Muscle layer of colon (tissue), 2 donors: ENCODE results near the gene DMBT1.
"Not testable (repeated sequence)": the region's sequence is repeated elsewhere in the genome, so short reads cannot be mapped to it uniquely, and the experiment has no call there.

Experiments used
- H3K27ac ChIP-seq: one replicate; pipeline ENCODE4 v1.7.0; 2013; ENCODE audit warnings: low read depth, mild to moderate bottlenecking, low read length, moderate library complexity
- H3K27me3 ChIP-seq, 2 donors: one replicate each; pipeline ENCODE4 v1.7.0; 2013; ENCODE audit warnings: low read length in 2 of 2, mild to moderate bottlenecking in 2 of 2; ENCODE audit not compliant: insufficient read depth in 2 of 2, control insufficient read depth in 1 of 2
- H3K36me3 ChIP-seq: one replicate; pipeline ENCODE4 v1.7.0; 2013; ENCODE audit warnings: mild to moderate bottlenecking, low read length; ENCODE audit not compliant: insufficient read depth
- H3K4me1 ChIP-seq: one replicate; pipeline ENCODE4 v1.7.0; 2013; ENCODE audit warnings: mild to moderate bottlenecking, low read length; ENCODE audit not compliant: insufficient read depth
- H3K4me3 ChIP-seq, 2 donors: one replicate each; pipeline ENCODE4 v1.7.0; 2013; ENCODE audit warnings: low read length in 2 of 2, low read depth in 1 of 2, mild to moderate bottlenecking in 1 of 2, moderate library complexity in 1 of 2
- H3K9ac ChIP-seq: one replicate; pipeline ENCODE4 v1.7.0; 2013; ENCODE audit warnings: low read length
- H3K9me3 ChIP-seq: one replicate; pipeline ENCODE4 v1.7.0; 2013; ENCODE audit warnings: mild to moderate bottlenecking, low read length
- donor health status: abdominal sarcoma.
- donor health status: Adenocarcinoma of cecum.

DMBT1 gene

GRCh38 chr10:122564980-122565379 lies 4.4 kb downstream of the DMBT1 start:
- Histone ChIP-seq H3K9me3 (no peaks in the 10 kb centered on the region), H3K27me3 (no peaks in the 10 kb centered on the region), H3K27ac (no peak overlapping the region), H3K36me3 (no peaks in the 10 kb centered on the region), H3K9ac (no peak overlapping the region), H3K4me1 (peaks cover 4% of the 10 kb centered on the region), H3K4me3 (no peak overlapping the region)

- peak overlapping the region in 1 of 2 donors; percentile 58 for H3K4me3 ChIP-seq
- no peaks in the 10 kb centered on the region for H3K27me3 ChIP-seq
- no peaks in the 10 kb centered on the region for H3K36me3 ChIP-seq
- H3K27ac ChIP-seq: no peak overlapping the region
- H3K9ac ChIP-seq: no peak overlapping the region
- H3K9me3 ChIP-seq: no peaks in the 10 kb centered on the region
- H3K4me1 ChIP-seq: peaks cover 4% of the 10 kb centered on the region
Measured at GRCh38 chr10:122565766-122566206, 5.2 kb downstream of the DMBT1 start.

- peaks cover 4% of the 10 kb centered on the region for H3K4me1 ChIP-seq
- no peak overlapping the region for H3K27ac ChIP-seq
- no peaks in the 10 kb centered on the region for H3K9me3 ChIP-seq
- no peaks in the 10 kb centered on the region for H3K36me3 ChIP-seq
- no peak overlapping the region for H3K9ac ChIP-seq
- H3K4me3 ChIP-seq: no peak overlapping the region
- no peaks in the 10 kb centered on the region for H3K27me3 ChIP-seq
Measured at GRCh38 chr10:122566632-122567031, 6.1 kb downstream of the DMBT1 start.

GRCh38 chr10:122567056-122567660 lies 6.6 kb downstream of the DMBT1 start:
- Histone ChIP-seq H3K9me3 (no peaks in the 10 kb centered on the region), H3K4me1 (peaks cover 4% of the 10 kb centered on the region), H3K27ac (no peak overlapping the region), H3K4me3 (no peak overlapping the region), H3K27me3 (no peaks in the 10 kb centered on the region), H3K36me3 (no peaks in the 10 kb centered on the region), H3K9ac (no peak overlapping the region)

- H3K4me1 ChIP-seq: peaks cover 4% of the 10 kb centered on the region
- H3K36me3 ChIP-seq: no peaks in the 10 kb centered on the region
- no peak overlapping the region for H3K27ac ChIP-seq
- H3K27me3 ChIP-seq: no peaks in the 10 kb centered on the region
- H3K4me3 ChIP-seq: no peak overlapping the region
- no peak overlapping the region for H3K9ac ChIP-seq
- no peaks in the 10 kb centered on the region for H3K9me3 ChIP-seq
Measured at GRCh38 chr10:122568551-122568950, 8.0 kb downstream of the DMBT1 start.

- Histone ChIP-seq H3K9ac (no peak overlapping the region), H3K36me3 (no peaks in the 10 kb centered on the region), H3K9me3 (no peaks in the 10 kb centered on the region), H3K4me3 (no peak overlapping the region), H3K27me3 (no peaks in the 10 kb centered on the region), H3K4me1 (peaks cover 1% of the 10 kb centered on the region), H3K27ac (no peak overlapping the region)
Measured at GRCh38 chr10:122570920-122571319, 10.4 kb downstream of the DMBT1 start.

GRCh38 chr10:122571892-122572291 lies 11.3 kb downstream of the DMBT1 start:
- H3K36me3 ChIP-seq: no peaks in the 10 kb centered on the region
- no peak overlapping the region for H3K27ac ChIP-seq
- no peaks in the 10 kb centered on the region for H3K27me3 ChIP-seq
- no peaks in the 10 kb centered on the region for H3K9me3 ChIP-seq
- no peak overlapping the region for H3K4me3 ChIP-seq
- no peak overlapping the region for H3K9ac ChIP-seq
- H3K4me1 ChIP-seq: no peaks in the 10 kb centered on the region

GRCh38 chr10:122575776-122576175 lies 15.2 kb downstream of the DMBT1 start:
- Histone ChIP-seq H3K27ac (no peak overlapping the region), H3K36me3 (no peaks in the 10 kb centered on the region), H3K9me3 (no peaks in the 10 kb centered on the region), H3K4me1 (no peaks in the 10 kb centered on the region), H3K27me3 (no peaks in the 10 kb centered on the region), H3K4me3 (no peak overlapping the region), H3K9ac (no peak overlapping the region)

- Histone ChIP-seq H3K27me3 (no peaks in the 10 kb centered on the region), H3K4me1 (no peaks in the 10 kb centered on the region), H3K4me3 (no peak overlapping the region), H3K9ac (no peak overlapping the region), H3K36me3 (no peaks in the 10 kb centered on the region), H3K27ac (no peak overlapping the region), H3K9me3 (no peaks in the 10 kb centered on the region)
Measured at GRCh38 chr10:122576291-122576690, 15.7 kb downstream of the DMBT1 start.

- Histone ChIP-seq H3K36me3 (no peaks in the 10 kb centered on the region), H3K27ac (no peak overlapping the region), H3K4me1 (no peaks in the 10 kb centered on the region), H3K9ac (no peak overlapping the region), H3K4me3 (no peak overlapping the region), H3K9me3 (no peaks in the 10 kb centered on the region), H3K27me3 (no peaks in the 10 kb centered on the region)
Measured at GRCh38 chr10:122577311-122577885, 16.8 kb downstream of the DMBT1 start.

- H3K4me3 ChIP-seq, H3K36me3 ChIP-seq, H3K4me1 ChIP-seq, H3K27me3 ChIP-seq, H3K9me3 ChIP-seq, H3K27ac ChIP-seq, H3K9ac ChIP-seq: not testable (repeated sequence)
Measured at GRCh38 chr10:122586070-122586469, 25.5 kb downstream of the DMBT1 start.

GRCh38 chr10:122587098-122587760 lies 26.7 kb downstream of the DMBT1 start:
- Histone ChIP-seq H3K4me3 (no peak overlapping the region), H3K4me1 (no peaks in the 10 kb centered on the region), H3K9ac (no peak overlapping the region), H3K27me3 (no peaks in the 10 kb centered on the region), H3K27ac (no peak overlapping the region), H3K9me3 (no peaks in the 10 kb centered on the region), H3K36me3 (no peaks in the 10 kb centered on the region)
